Naive B cell (primary cell): ENCODE measurements around the gene RNF208. TPM values are rescaled to one million over a fixed set of nuclear protein-coding genes. Genes with fewer than 3 reads are reported as not detected.
"Not testable (repeated sequence)": the region's sequence is repeated elsewhere in the genome, so short reads cannot be mapped to it uniquely, and the experiment has no call there.

Experiments
- ATAC-seq, 2 donors: fragments of 150-1000 bp; cut with Tn5 transposase; 2 replicates each; pipeline ENCODE4 v1.10.0; 2021; ENCODE audit warnings: low read depth in 2 of 2, mild to moderate bottlenecking in 2 of 2, moderate library complexity in 2 of 2
- DNase-seq: peaks from one replicate; pipeline ENCODE4 v3.0.0; 2022
- H3K27ac Mint-ChIP-seq, 6 donors: one replicate each; pipeline ENCODE4 v1.8.0; 2020 to 2022; ENCODE audit warnings: mild to moderate bottlenecking in 6 of 6, mixed read lengths in 6 of 6, moderate library complexity in 5 of 6, inconsistent platforms in 2 of 6
- H3K27me3 Mint-ChIP-seq, 3 donors: one replicate each; pipeline ENCODE4 v1.8.0; 2021 to 2022; ENCODE audit warnings: mixed read lengths in 3 of 3, mild to moderate bottlenecking in 1 of 3
- H3K36me3 Mint-ChIP-seq, 2 donors: one replicate each; pipeline ENCODE4 v1.8.0; 2020 to 2022; ENCODE audit warnings: mixed read lengths in 2 of 2, inconsistent platforms in 1 of 2, mild to moderate bottlenecking in 1 of 2
- H3K4me1 Mint-ChIP-seq, 3 donors: one replicate each; pipeline ENCODE4 v1.8.0; 2020 to 2022; ENCODE audit warnings: mixed read lengths in 3 of 3, inconsistent platforms in 1 of 3, mild to moderate bottlenecking in 1 of 3, moderate library complexity in 1 of 3
- H3K4me3 Mint-ChIP-seq, 8 donors: one replicate each; pipeline ENCODE4 v1.8.0; 2020 to 2022; ENCODE audit warnings: mild to moderate bottlenecking in 8 of 8, mixed read lengths in 8 of 8, moderate library complexity in 8 of 8, inconsistent platforms in 2 of 8
- H3K9me3 Mint-ChIP-seq, 7 donors: one replicate each; pipeline ENCODE4 v1.8.0; 2020 to 2022; ENCODE audit warnings: mixed read lengths in 7 of 7, mild to moderate bottlenecking in 5 of 7, inconsistent platforms in 2 of 7, moderate library complexity in 1 of 7
- polyA plus RNA-seq, 6 donors: library from polyadenylated mRNA; unstranded; fragments of 300-500 nt; fragmentation: Illumina TruSeq; gene quantifications; one replicate each; pipeline ENCODE4 v1.2.3, GENCODE V29; 2021; ENCODE audit warnings: low read depth in 6 of 6

Gene RNF208
- polyA plus RNA-seq, 6 donors from 2014 or later: 0.30 TPM; not detected in 5

DNA sequence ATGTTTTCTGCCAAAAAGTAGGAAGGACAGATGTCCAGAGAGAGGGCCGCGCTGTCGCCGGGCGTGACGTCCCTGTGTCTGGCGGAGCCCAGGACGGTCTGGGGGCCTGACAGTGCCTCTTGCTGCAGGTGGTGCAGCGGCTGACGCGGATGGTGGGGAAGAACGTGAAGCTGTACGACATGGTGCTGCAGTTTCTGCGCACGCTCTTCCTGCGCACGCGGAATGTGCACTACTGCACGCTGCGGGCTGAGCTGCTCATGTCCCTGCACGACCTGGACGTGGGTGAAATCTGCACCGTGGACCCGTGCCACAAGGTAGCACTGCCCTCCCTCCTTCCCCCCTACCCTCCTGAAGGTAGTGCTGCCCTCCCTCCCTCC lies 40.9 kb upstream of the RNF208 start:
- Mint-ChIP-seq H3K9me3 (peaks cover 0 to 2% (median 0%) of the 10 kb centered on the region in 7 donors), H3K36me3 (no peaks in the 10 kb centered on the region), H3K27ac (no peak overlapping the region), H3K4me3 (no peak overlapping the region), H3K27me3 (no peaks in the 10 kb centered on the region), H3K4me1 (peaks cover 10 to 12% (median 12%) of the 10 kb centered on the region in 3 donors)
- DNase-seq: no peak
- ATAC-seq: no peak

DNA sequence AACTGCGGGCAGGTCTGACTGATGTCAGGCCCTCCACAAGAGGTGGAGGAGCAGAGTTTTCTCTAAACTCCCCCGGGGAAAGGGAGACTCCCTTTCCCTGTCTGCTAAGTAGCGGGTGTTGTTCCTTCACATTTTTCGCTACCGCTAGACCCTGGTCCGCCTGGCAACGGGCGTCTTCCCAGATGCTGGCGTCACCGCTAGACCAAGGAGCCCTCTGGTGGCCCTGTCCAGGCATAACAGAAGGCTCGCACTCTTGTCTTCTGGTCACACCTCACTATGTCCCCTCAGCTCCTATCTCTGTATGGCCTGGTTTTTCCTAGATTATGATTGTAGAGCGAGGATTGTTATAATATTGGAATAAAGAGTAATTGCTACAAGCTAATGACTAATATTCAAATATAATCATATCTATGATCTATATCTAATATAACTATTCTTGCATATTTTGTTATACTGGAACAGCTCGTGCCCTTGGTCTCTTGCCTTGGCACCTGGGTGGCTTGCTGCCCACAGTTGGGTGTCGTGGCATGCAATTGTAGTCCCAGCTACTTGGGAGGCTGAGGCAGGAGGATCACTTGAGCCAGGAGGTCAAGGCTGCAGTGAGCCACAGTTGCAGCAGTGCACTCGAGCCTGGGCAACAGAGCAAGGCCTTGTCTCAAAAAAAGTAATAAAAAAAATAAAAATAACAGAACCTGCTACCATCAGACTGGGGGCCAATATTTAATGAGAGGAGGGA lies 40.3 kb upstream of the RNF208 start:
- H3K9me3 Mint-ChIP-seq, ATAC-seq, H3K4me1 Mint-ChIP-seq, H3K27ac Mint-ChIP-seq, H3K27me3 Mint-ChIP-seq, H3K36me3 Mint-ChIP-seq, H3K4me3 Mint-ChIP-seq, DNase-seq: not testable (repeated sequence)

DNA sequence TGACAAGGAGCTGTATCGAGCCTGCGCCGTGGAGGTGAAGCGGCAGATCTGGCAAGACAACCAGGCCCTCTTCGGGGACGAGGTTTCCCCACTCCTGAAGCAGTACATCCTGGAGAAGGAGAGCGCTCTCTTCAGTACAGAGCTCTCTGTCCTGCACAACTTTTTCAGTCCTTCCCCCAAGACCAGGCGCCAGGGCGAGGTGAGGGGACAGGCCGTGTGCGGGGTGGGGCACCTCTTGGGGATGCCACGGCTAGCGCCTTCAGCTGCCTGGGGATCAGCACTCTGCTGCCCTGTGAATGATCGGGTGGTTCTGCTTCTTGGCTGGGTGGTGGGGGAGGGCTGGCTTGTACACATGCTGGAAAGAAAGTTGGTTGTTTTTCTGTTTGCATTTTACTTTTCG lies 34.8 kb upstream of the RNF208 start:
- DNase-seq (no peak), ATAC-seq (no peak)
- H3K9me3 Mint-ChIP-seq: peaks cover 0 to 2% (median 0%) of the 10 kb centered on the region in 7 donors
- H3K36me3 Mint-ChIP-seq: no peaks in the 10 kb centered on the region
- peaks cover 8 to 27% (median 22%) of the 10 kb centered on the region in 3 donors for H3K4me1 Mint-ChIP-seq
- H3K27me3 Mint-ChIP-seq: no peaks in the 10 kb centered on the region
- H3K4me3 Mint-ChIP-seq: peak overlapping the region; percentile 81 to 95 (median 90)
- no peak overlapping the region for H3K27ac Mint-ChIP-seq

DNA sequence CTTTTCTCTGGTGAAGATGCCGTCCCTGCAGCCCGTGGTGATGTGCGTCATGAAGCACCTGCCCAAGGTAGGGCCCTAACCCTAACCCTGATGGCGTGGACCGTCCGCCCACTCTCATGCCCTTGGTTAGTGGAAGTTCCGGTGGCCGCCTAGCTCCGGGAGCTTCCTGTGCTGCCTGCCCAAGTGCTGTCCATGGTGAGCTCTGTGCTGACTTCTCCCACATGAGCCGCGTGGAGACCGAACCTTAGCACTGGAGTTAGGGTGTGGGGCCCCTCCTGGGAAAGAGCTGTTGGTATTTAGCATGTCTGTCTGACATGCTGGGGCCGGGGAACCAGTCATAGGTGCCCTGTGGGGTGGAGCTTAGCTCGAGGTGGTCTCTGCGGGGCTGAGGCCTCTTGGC lies 34.3 kb upstream of the RNF208 start:
- H3K27ac Mint-ChIP-seq: no peak overlapping the region
- no peaks in the 10 kb centered on the region for H3K36me3 Mint-ChIP-seq
- ATAC-seq (no peak), DNase-seq (no peak)
- no peaks in the 10 kb centered on the region for H3K9me3 Mint-ChIP-seq
- H3K4me1 Mint-ChIP-seq: peaks cover 5 to 27% (median 22%) of the 10 kb centered on the region in 3 donors
- H3K27me3 Mint-ChIP-seq: no peaks in the 10 kb centered on the region
- H3K4me3 Mint-ChIP-seq: peak overlapping the region; percentile 81 to 95 (median 90)

DNA sequence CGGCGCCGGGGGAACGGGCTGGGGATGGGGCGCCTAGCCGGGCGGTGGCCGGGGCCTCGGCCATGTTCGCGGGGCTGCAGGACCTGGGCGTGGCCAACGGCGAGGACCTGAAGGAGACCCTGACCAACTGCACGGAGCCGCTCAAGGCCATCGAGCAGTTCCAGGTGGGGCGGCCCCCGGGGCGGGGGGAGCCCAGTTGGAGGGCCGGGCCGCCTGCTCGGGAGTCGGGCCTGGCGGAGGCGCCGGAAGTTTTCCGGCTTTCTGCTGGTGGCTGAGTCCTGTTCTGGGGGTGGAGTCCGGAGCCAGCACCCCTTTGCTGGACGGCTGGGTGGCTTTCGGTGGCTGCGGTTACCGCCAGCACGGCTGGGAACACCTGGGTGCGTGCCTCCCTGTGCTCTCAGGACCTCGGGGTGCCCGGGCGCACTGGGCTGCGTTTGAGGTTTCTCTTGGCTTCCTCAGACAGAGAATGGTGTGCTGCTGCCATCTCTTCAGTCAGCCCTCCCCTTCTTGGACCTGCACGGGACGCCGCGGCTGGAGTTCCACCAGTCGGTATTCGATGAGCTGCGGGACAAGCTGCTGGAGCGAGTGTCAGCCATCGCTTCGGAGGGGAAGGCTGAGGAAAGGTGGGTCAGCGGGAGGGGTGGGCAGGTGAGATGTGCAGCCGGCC lies 33.5 kb upstream of the RNF208 start:
- Mint-ChIP-seq H3K9me3 (no peaks in the 10 kb centered on the region), H3K27me3 (no peaks in the 10 kb centered on the region), H3K4me3 (peak overlapping the region; percentile 81 to 95 (median 90)), H3K4me1 (peaks cover 9 to 27% (median 22%) of the 10 kb centered on the region in 3 donors), H3K36me3 (no peaks in the 10 kb centered on the region), H3K27ac (peak overlapping the region in 3 of 6 donors; percentile 26 to 67 (median 67))
- DNase-seq (no peak), ATAC-seq (peak in 1 of 2 donors; percentile 10)

DNA sequence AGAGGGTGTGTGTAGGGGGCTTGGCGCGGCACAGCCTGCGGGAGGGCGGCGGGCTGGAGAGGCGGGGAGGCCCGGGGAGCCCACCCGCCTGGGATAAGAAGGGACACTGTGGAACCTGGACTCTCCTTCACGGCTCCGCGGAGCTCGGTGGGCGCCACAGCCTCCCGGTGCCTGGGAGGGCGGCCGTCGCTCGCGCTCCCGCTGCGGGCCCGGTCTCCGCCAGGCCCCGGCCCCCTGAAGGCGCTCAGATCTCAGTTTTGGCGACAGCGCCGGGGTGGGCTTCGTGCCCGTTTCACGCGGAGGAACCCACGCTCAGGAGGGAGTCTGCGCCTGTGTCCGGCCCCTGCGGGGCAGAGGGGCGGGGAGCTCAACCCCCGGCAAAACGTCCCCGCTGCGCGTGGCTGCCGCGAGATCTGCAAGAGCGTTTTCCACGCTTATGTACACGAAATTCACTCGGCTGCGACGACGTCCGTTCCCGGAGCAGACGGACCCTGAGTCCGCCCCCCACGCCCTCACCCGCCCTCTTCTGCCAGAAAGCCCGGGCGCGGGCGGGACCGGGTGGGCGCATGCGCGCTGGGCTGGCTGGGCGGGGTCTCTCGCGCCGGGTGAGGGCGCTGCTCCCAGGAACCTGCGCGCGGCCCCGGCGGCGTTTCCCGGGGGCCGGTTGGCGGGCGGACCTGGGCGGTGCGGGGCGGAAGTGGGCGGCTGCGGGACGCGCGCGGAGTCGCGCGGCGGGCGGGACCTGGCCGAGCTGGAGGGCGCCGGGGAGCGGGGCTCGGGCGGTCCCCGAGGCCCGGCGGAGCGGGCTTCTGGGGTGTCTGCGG lies 32.8 kb upstream of the RNF208 start, which contains the start of gene NELFB:
TSS of gene NELFB (plus strand) at position 704 of the 824 bp plus-strand sequence.
- H3K9me3 Mint-ChIP-seq: no peaks in the 10 kb centered on the region
- H3K36me3 Mint-ChIP-seq: no peaks in the 10 kb centered on the region
- H3K27me3 Mint-ChIP-seq: no peaks in the 10 kb centered on the region
- ATAC-seq (peak; percentile 84 to 90), DNase-seq (peak; percentile 97)
- H3K27ac Mint-ChIP-seq: peak within 1 kb of the TSS in 5 of 6 donors; percentile 63 to 73 (median 67)
- peaks cover 9 to 27% (median 22%) of the 10 kb centered on the region in 3 donors for H3K4me1 Mint-ChIP-seq
- H3K4me3 Mint-ChIP-seq: peak within 1 kb of the TSS; percentile 86 to 95 (median 90)

DNA sequence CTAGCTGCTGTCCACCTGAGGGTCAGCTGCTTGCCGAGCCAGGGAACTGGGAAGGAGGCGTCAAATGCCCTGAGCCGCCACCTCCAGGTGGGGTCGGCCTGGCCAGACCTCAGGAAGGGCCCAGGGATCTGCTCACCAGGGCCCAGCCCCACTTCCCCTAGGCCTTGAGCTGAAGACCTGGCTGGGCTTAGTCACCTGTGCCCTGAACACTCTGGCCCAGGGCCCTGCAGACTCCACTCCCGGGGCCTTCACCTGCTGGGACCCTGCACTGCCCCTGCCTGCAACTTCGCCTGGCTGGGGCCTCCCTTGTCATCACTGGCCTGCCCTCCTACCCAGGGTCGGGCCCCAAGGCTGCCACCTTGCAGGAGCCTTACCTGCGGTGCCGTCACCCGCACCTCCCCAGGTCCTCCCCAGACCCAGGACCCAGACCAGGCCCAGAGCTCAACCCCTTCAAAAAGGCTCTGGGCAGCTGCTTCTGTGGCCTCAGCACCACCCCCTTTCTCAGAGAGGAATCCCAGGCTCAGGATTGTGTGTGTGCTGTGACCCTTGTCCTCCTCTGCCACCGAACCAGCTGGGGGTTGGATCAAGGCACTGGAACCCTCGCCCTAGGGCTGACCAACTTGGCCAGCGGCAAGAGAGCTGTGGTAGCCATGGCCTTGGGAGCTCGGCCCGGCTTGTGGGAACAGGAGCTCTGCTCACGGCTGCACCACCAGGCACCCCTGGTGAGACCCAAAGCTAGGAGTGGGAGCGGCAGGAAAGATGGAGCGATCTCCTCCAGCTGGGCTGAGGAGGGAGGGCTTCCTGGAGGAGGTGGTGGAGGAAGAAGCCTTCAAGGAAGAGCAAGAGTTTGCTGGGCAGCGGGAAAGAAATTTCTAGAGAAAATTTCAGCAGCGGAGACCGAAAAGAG lies 31.9 kb upstream of the RNF208 start:
- H3K9me3 Mint-ChIP-seq: no peaks in the 10 kb centered on the region

DNA sequence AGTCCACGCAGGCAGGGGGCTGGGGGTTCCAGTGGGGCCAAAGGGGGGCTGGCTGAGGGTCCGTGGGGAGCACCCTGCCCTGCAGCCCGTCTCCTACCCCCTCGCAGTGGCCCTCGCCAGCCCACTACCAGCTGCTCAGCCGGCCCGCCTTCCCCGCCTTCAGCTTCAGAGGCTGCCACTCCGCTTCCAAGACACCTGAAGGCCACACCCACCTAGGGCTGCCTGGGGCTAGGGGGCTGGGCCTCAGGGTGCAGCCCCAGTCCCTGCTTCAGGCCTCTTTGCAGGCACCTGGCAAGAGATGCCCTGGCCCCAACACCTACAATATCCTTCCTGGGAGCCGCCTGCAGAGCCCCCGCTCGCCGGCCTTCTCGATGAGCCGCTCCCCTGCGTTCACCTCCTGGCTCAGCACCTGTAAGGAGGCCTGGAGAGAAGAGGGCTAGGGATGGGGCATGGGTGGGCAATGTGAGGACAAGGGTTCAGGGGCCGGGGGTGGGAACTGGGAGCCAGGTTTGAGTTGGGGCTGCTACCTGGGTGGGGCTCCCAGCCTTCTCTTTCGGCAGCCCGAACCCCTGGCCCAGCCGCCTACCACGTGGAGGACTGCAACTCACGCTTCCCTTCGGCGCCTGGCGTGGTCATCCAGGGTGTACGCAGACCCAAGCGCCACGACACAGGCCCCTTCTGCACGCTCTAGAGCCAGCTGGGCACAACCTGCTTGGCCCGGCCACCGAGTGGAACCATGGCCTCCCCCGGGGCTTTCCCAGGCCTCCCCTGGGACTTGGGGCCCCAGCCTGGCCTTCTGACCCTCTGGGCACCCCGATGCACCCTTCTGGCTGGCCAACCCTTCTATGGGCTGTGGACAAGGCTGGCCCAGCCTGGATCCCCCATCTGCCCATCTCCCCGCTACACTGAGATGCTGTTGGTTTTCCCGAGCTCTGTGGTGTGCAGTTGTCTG lies 30.8 kb upstream of the RNF208 start:
- ATAC-seq: no peak
- Mint-ChIP-seq H3K4me3 (peak overlapping the region in 3 of 8 donors; percentile 28 to 86 (median 32)), H3K36me3 (no peaks in the 10 kb centered on the region), H3K9me3 (no peaks in the 10 kb centered on the region), H3K27me3 (no peaks in the 10 kb centered on the region), H3K27ac (no peak overlapping the region), H3K4me1 (peaks cover 9 to 23% (median 22%) of the 10 kb centered on the region in 3 donors)
- DNase-seq: no peak

More for the DNA sequence above, 31.9 kb upstream of the RNF208 start:
- Mint-ChIP-seq H3K4me3 (peak overlapping the region; percentile 86 to 95 (median 88)), H3K27ac (peak overlapping the region in 3 of 6 donors; percentile 63 to 73 (median 70)), H3K36me3 (no peaks in the 10 kb centered on the region), H3K27me3 (no peaks in the 10 kb centered on the region), H3K4me1 (peaks cover 9 to 24% (median 22%) of the 10 kb centered on the region in 3 donors)
- ATAC-seq: no peak
- no peak for DNase-seq

DNA sequence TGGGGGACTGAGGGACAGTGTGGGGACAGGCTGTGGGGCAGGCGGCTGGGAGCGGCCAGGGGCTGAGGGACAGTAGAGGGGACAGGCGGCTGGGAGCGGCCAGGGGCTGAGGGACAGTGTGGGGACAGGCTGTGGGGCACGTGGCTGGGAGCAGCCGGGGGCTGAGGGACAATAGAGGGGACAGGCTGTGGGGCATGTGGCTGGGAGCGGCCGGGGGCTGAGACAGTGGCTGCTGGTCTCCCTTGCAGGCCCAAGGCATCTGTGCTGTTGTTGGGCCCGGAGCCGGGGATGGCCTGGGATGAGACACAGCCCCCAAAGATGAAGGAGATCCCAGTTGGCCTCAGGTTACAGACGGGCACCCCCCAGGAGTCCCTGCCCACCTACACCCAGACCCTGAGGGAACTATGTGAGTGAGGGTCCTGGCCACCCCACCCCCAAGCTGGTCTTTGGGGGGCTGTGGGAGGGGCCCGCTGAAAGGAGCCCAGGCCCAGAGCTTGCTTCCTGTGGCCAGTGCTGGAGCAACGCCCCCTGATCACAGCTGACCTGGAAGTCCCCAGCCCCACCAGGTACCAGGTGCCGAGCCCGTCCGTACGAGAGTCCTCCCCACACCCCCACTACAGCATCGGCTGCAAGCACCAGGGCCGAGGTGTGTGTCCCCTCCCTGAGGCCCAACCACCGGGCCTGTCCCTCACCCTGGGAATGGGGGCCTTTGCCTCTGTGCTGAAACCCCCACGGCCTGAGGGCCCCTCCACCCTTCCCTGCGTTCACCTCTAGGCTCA lies 29.6 kb upstream of the RNF208 start:
- peaks cover 9 to 18% (median 16%) of the 10 kb centered on the region in 3 donors for H3K4me1 Mint-ChIP-seq
- ATAC-seq (no peak), DNase-seq (no peak)

DNA sequence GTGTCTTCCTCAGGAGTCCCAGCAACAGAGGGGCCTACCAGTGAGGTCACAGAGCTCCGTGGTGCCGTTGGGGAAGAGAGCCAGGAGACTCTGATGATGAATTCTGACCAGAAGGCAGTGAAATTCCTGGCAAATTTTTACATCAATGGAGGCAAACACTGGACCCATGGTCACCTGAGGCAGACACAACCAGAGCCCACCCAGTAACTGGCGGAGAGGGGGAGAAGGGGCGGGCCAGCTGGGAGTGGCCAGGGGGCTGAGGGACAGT lies 29.1 kb upstream of the RNF208 start, which contains the start of gene STPG3:
TSS of gene STPG3 (plus strand) at position 93 of the 268 bp plus-strand sequence. CDS start at position 94, 1 bp downstream.
- Mint-ChIP-seq H3K4me1 (peaks cover 9 to 13% (median 10%) of the 10 kb centered on the region in 3 donors), H3K4me3 (peak within 1 kb of the TSS in 2 of 8 donors; percentile 21 to 43), H3K27me3 (no peaks in the 10 kb centered on the region), H3K9me3 (no peaks in the 10 kb centered on the region), H3K36me3 (no peaks in the 10 kb centered on the region), H3K27ac (no peak within 1 kb of the TSS)
- ATAC-seq: no peak
- no peak for DNase-seq

More for the DNA sequence above, 29.6 kb upstream of the RNF208 start:
- no peak overlapping the region for H3K27ac Mint-ChIP-seq
- H3K36me3 Mint-ChIP-seq: no peaks in the 10 kb centered on the region
- H3K9me3 Mint-ChIP-seq: no peaks in the 10 kb centered on the region
- peak overlapping the region in 1 of 8 donors; percentile 43 for H3K4me3 Mint-ChIP-seq
- H3K27me3 Mint-ChIP-seq: no peaks in the 10 kb centered on the region
